ENCODE data around the gene FABP7.

The FABP7 gene

DNA sequence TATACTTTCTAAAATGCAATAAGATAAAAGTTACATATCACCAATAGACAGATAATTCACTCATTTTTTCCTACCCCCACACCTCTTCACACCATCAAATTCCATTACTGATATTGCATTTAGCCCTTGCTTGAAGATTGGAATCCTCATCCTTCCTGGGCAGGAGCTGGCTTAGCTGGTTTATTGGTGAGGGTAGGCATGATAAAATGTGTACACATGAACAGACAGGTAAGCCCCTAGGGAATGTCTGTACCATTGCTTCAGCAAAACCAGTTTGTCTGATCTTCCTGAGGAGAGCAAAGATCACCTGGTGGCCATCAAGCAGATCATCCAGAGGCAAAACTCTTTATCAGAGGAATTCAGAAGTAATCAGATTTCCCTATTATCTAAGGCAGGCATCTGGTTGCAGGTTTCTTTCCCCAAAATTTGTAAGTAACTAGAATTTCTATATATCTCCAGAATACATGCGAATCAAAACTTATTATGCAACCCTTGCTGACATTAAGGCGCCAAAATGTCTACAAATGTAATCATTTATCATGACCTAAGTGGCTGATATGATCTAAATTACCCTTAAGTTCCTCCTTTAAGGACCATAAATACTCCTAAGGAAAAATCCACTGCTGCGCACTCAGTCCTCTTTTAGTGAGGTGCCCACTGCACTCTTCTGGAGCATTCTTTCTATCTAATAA lies 6.6 kb upstream of the FABP7 start:
- DNase-seq (ENCODE audit: low spot score), result no peak
- TF ChIP-seq, protein P1, sequence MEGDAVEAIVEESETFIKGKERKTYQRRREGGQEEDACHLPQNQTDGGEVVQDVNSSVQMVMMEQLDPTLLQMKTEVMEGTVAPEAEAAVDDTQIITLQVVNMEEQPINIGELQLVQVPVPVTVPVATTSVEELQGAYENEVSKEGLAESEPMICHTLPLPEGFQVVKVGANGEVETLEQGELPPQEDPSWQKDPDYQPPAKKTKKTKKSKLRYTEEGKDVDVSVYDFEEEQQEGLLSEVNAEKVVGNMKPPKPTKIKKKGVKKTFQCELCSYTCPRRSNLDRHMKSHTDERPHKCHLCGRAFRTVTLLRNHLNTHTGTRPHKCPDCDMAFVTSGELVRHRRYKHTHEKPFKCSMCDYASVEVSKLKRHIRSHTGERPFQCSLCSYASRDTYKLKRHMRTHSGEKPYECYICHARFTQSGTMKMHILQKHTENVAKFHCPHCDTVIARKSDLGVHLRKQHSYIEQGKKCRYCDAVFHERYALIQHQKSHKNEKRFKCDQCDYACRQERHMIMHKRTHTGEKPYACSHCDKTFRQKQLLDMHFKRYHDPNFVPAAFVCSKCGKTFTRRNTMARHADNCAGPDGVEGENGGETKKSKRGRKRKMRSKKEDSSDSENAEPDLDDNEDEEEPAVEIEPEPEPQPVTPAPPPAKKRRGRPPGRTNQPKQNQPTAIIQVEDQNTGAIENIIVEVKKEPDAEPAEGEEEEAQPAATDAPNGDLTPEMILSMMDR (IDR thresholded peaks at IDR 0.05; ENCODE audit: extremely low read depth, insufficient read depth, missing control alignments), result no peak

DNA sequence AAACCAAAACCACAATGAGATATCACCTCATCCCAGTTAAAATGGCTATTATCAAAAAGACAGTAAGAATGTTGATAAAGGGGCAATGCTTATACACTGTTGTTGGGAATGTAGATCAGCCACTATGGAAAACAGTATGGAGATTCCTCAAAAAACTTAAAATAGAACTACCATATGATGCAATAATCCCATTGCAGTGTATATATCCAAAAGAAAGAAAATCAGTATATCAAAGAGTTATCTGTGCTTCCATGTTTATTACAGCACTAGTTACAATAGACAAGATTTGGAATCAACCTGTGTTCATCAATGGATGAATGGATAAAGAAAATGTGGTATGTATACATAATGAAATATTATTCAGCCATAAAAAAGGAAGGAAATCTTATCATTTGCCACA lies 3.5 kb upstream of the FABP7 start:
- in situ Hi-C loops (cut with MboI; ENCODE audit: low pct_unique_long_range_greater_than_20kb, low sequenced_read_pairs, unreplicated experiment), result no loop called here
- no peak for DNase-seq (ENCODE audit: low spot score)

More for the DNA sequence above, 6.6 kb upstream of the FABP7 start:
- in situ Hi-C loops (cut with MboI; ENCODE audit: low pct_unique_long_range_greater_than_20kb, low sequenced_read_pairs, unreplicated experiment), result no loop called here

DNA sequence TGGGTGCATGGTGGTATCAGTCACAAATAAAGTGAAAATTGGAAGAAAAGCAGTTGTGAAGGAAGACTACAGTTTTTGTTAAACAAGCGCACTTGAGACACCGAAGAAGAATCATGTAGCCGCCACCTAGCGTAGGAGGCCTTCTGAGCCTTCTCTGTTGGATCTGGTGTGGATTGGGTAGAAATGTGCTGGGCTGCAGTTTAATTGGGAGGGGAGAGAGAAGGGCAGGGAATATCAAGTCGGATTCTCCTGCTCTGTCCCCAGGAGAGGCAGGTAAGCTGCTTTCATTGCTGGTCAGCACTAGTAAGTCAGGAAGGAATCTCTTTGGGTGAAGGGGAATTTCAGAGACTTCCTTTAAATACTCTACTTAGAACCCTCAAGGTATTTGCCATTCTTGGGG lies 1.2 kb upstream of the FABP7 start:
- TF ChIP-seq, protein P1 (IDR thresholded peaks at IDR 0.05; ENCODE audit: extremely low read depth, insufficient read depth, missing control alignments), result no peak
- DNase-seq (ENCODE audit: low spot score), result no peak
- in situ Hi-C loops (cut with MboI; ENCODE audit: low pct_unique_long_range_greater_than_20kb, low sequenced_read_pairs, unreplicated experiment), result no loop called here

More for the DNA sequence above, 3.5 kb upstream of the FABP7 start:
- TF ChIP-seq, protein P1 (IDR thresholded peaks at IDR 0.05; ENCODE audit: extremely low read depth, insufficient read depth, missing control alignments), result no peak

DNA sequence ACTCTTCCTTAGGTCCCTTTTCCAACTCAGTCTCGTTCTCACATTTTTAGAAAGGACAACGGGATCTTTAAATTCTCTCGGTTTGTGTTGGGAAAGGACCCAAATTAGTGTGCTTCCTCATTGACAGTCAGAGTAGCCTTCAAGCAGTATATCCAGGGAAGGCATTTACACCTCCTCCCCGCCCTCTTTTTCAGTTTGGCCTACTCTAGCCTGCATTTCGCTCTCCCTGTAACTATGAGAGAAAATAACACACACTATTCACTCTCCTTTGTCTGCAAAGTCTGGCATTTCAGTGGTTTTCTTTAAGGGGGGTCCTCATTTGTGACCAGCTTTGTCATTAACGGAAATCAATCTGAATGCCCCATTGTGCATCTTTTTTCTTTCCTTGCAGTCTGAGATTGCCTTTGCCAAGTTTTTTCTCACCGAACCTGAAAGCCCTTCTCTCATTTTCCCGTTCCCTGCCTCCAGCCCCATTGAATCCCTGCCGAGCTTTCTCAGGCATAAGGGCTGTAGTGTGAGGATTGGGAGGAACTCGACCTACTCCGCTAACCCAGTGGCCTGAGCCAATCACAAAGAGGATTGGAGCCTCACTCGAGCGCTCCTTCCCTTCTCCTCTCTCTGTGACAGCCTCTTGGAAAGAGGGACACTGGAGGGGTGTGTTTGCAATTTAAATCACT lies 393 bp upstream of the FABP7 start:
- in situ Hi-C loops (cut with MboI; ENCODE audit: low pct_unique_long_range_greater_than_20kb, low sequenced_read_pairs, unreplicated experiment), result no loop called here
- DNase-seq (ENCODE audit: low spot score), result no peak
- TF ChIP-seq, protein P1 (IDR thresholded peaks at IDR 0.05; ENCODE audit: extremely low read depth, insufficient read depth, missing control alignments), result no peak

DNA sequence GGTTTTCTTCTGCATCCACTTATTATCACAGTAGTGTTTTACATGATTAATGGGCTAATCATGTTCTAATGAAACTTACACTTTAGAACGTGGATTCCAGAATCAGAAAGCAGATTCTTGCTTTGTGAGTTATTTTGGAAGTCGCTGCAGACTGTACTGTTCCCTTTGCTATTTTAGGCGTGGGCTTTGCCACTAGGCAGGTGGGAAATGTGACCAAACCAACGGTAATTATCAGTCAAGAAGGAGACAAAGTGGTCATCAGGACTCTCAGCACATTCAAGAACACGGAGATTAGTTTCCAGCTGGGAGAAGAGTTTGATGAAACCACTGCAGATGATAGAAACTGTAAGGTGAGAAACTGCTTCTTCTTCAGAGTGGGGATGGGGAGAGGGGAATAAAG lies 598 bp downstream of the FABP7 start:
- TF ChIP-seq, protein P1 (IDR thresholded peaks at IDR 0.05; ENCODE audit: extremely low read depth, insufficient read depth, missing control alignments), result no peak
- DNase-seq (ENCODE audit: low spot score), result no peak
- in situ Hi-C loops (cut with MboI; ENCODE audit: low pct_unique_long_range_greater_than_20kb, low sequenced_read_pairs, unreplicated experiment), result no loop called here

DNA sequence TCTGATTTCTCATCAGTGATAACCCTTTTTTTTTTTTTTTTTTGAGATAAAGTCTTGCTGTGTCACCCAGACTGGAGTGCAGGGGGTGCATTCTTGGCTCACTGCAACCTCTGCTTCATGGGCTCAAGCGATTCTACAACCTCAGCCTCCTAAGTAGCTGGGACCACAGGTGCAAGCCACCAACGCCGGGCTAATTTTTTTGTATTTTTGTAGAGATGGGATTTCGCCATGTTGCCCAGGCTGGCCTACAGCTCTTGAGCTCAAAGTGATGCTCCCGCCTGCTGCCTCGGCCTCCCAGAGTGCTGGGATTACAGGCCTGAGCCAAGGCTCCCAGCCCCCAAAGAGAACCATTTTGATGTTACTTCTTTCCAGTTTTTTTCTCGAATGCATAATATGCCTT lies 2.2 kb downstream of the FABP7 start:
- in situ Hi-C loops (cut with MboI; ENCODE audit: low pct_unique_long_range_greater_than_20kb, low sequenced_read_pairs, unreplicated experiment), result no loop called here
- TF ChIP-seq, protein P1 (IDR thresholded peaks at IDR 0.05; ENCODE audit: extremely low read depth, insufficient read depth, missing control alignments), result no peak
- DNase-seq (ENCODE audit: low spot score), result no peak

Data from GM13977 (cell line).